ENCODE measurements around the gene SIDT2. TPM values are rescaled to one million over a fixed set of nuclear protein-coding genes. Genes with fewer than 3 reads are reported as not detected.
A peak's percentile ranks its signal among the peaks of the same experiment; 100 is the strongest.

The SIDT2 gene
- total RNA-seq, 2 experiments from 2014 or later: 16.6 to 17.3 TPM

GRCh38 chr11:117232092-117232878, 53.7 kb downstream of the SIDT2 start, which contains the start of gene RNF214:
TSS of gene RNF214 (plus strand) at chr11:117232671. CDS start at chr11:117234273, 1,602 bp downstream.
- no peaks in the 10 kb centered on the region for H3K27me3 Mint-ChIP-seq
- ChIA-PET CTCF (interaction anchor here (0.8 to 11.6 kb wide), 7 partner anchors 13 to 481 kb away, joined by 4 to 125 read pairs (median 4); partner anchors contain the start of genes CEP164 and SIDT2), POLR2A (interaction anchor here (1.2 to 4.0 kb wide), 4 partner anchors 21 to 769 kb away, joined by 3 to 29 read pairs (median 10); partner anchors contain the start of genes PAFAH1B2 and SIDT2)
- peaks cover 34% of the 10 kb centered on the region for H3K4me1 Mint-ChIP-seq (ENCODE audit: low read depth)
- peak within 1 kb of the TSS; percentile 94 for H3K4me3 Mint-ChIP-seq
- TF ChIP-seq CTCF (IDR thresholded peaks at IDR 0.05): peak; percentile 93
- peak; percentile 71 for DNase-seq
- peak; percentile 73 for ATAC-seq
- peak within 1 kb of the TSS; percentile 98 for H3K27ac Mint-ChIP-seq
- peaks cover 25% of the 10 kb centered on the region for H3K36me3 Mint-ChIP-seq (ENCODE audit: low read depth)
- intact Hi-C loops (cut with micrococcal nuclease): loop anchor here (5.0 kb wide), 2 partner anchors 35 to 55 kb away; partner anchors contain the start of gene SIDT2
- H3K9me3 Mint-ChIP-seq: no peaks in the 10 kb centered on the region

- Mint-ChIP-seq H3K27me3 (no peaks in the 10 kb centered on the region), H3K4me1 (ENCODE audit: low read depth) (peaks cover 34% of the 10 kb centered on the region), H3K9me3 (no peaks in the 10 kb centered on the region), H3K27ac (peak overlapping the region; percentile 83), H3K36me3 (ENCODE audit: low read depth) (peaks cover 21% of the 10 kb centered on the region), H3K4me3 (peak overlapping the region; percentile 82)
- ATAC-seq (no peak), DNase-seq (peak; percentile 24)
- intact Hi-C loops (cut with micrococcal nuclease): loop anchor here (5.0 kb wide), 2 partner anchors 34 to 56 kb away; partner anchors contain the start of gene SIDT2
- no peak for TF ChIP-seq CTCF (IDR thresholded peaks at IDR 0.05)
- ChIA-PET POLR2A (interaction anchor here (1.2 kb wide), 1 partner anchor 22 kb away, joined by 3 read pairs; no protein-coding TSS in a partner anchor), CTCF (interaction anchor here (0.8 to 11.6 kb wide), 2 partner anchors 12 to 53 kb away, joined by 5 to 125 read pairs; partner anchors contain the start of gene SIDT2)
Observed at GRCh38 chr11:117232911-117233409, 54.4 kb downstream of the SIDT2 start.

GRCh38 chr11:117238221-117238620, 59.7 kb downstream of the SIDT2 start:
- no peaks in the 10 kb centered on the region for H3K27me3 Mint-ChIP-seq
- ChIA-PET CTCF (no interaction called here), POLR2A (no interaction called here)
- DNase-seq (no peak), ATAC-seq (no peak)
- no peaks in the 10 kb centered on the region for H3K9me3 Mint-ChIP-seq
- H3K4me1 Mint-ChIP-seq (ENCODE audit: low read depth): peaks cover 12% of the 10 kb centered on the region
- no peak overlapping the region for H3K27ac Mint-ChIP-seq
- no peak overlapping the region for H3K4me3 Mint-ChIP-seq
- no peak for TF ChIP-seq CTCF (IDR thresholded peaks at IDR 0.05)
- intact Hi-C loops (cut with micrococcal nuclease): no loop called here
- H3K36me3 Mint-ChIP-seq (ENCODE audit: low read depth): peaks cover 9% of the 10 kb centered on the region

GRCh38 chr11:117239295-117239694, 60.8 kb downstream of the SIDT2 start:
- POLR2A ChIA-PET: no interaction called here
- intact Hi-C loops (cut with micrococcal nuclease): no loop called here
- CTCF ChIA-PET: no interaction called here
- H3K9me3 Mint-ChIP-seq: no peaks in the 10 kb centered on the region
- ATAC-seq: no peak
- no peak for TF ChIP-seq CTCF (IDR thresholded peaks at IDR 0.05)
- H3K4me1 Mint-ChIP-seq (ENCODE audit: low read depth): peaks cover 2% of the 10 kb centered on the region
- H3K27me3 Mint-ChIP-seq: no peaks in the 10 kb centered on the region
- no peak overlapping the region for H3K27ac Mint-ChIP-seq
- H3K4me3 Mint-ChIP-seq: no peak overlapping the region
- peaks cover 11% of the 10 kb centered on the region for H3K36me3 Mint-ChIP-seq (ENCODE audit: low read depth)
- DNase-seq: no peak

Other genes starting within 250 kb of the SIDT2 start
- gene SIK3, start 80.3 kb upstream of the SIDT2 start, total RNA-seq: 10 to 100 TPM; 18.7 to 24.1 TPM
- gene PAFAH1B2, start 34.5 kb upstream of the SIDT2 start, total RNA-seq: 10 to 100 TPM; 50.0 to 50.2 TPM
- gene TAGLN, start 20.6 kb downstream of the SIDT2 start, total RNA-seq: 1 to 10 TPM; 2.0 to 2.5 TPM
- gene PCSK7, start 53.3 kb downstream of the SIDT2 start, total RNA-seq: 100 to 1,000 TPM in 1 of 2 experiments, 10 to 100 TPM in 1; 98.8 to 107 TPM
- gene RNF214, start 53.9 kb downstream of the SIDT2 start, total RNA-seq: 10 to 100 TPM; 14.7 to 18.3 TPM
- 1 to 10 TPM; 3.2 to 4.0 TPM for gene BACE1-AS, start 112.6 kb downstream of the SIDT2 start, total RNA-seq
- 1 to 10 TPM in 1 of 2 experiments, under 1 TPM in 1; 0.97 to 1.5 TPM for gene BACE1, start 137.5 kb downstream of the SIDT2 start, total RNA-seq
- 10 to 100 TPM; 24.0 to 25.5 TPM for gene CEP164, start 149.1 kb downstream of the SIDT2 start, total RNA-seq

All from activated CD8-positive, alpha-beta T cell treated with anti-CD3 and anti-CD28 coated beads for 36 hours (primary cell).